GM21737 (cell line): Measurements from ENCODE around the gene GUCY1A1.
"Not testable (repeated sequence)": the region's sequence is repeated elsewhere in the genome, so short reads cannot be mapped to it uniquely, and the experiment has no call there.

Experiments used
- ATAC-seq: cut with Tn5 transposase; IDR thresholded peaks from one replicate; pipeline ENCODE4 v1.9.1; 2021; ENCODE audit warnings: mild to moderate bottlenecking, moderate library complexity; ENCODE audit not compliant: unreplicated experiment

Gene GUCY1A1

DNA sequence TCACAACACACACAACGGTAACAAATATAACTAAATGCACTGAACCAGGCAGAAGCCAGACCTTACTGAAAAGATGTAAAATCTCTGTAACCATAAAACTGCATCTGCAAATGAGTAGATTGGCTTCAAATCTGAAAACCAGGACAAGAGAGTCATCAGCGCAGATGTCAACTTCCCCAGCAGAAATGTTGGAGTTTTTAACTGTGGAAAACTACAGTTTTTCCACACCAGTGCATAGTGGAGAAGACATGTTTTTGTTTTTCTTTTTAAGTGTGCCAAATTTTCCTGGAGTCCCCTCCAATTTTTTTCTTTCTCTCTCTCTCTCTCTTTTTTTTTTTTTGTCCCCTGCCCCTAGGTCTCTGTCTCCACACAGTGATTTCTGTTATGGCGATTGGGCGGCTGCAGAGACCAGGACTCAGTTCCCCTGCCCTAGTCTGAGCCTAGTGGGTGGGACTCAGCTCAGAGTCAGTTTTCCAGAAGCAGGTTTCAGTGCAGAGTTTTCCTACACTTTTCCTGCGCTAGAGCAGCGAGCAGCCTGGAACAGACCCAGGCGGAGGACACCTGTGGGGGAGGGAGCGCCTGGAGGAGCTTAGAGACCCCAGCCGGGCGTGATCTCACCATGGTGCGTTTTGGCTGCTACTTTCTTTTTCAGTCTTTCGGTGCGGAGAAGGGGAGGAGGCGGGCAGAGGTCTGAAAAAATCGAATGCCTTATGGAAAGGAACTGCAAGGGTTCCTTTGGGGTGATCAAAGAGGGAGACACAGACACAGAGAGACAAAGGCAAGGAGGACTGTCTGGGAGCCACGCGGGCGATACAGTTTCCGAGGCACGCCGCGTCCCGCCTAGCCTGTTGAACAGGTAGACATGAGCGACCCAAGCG, at the start of gene GUCY1A1:
Gene GUCY1A1, plus strand, starts transcription at position 505 of the 878 bp plus-strand sequence. CDS start 30,020 bp downstream, outside the sequence.
- peak; percentile 16 for ATAC-seq

DNA sequence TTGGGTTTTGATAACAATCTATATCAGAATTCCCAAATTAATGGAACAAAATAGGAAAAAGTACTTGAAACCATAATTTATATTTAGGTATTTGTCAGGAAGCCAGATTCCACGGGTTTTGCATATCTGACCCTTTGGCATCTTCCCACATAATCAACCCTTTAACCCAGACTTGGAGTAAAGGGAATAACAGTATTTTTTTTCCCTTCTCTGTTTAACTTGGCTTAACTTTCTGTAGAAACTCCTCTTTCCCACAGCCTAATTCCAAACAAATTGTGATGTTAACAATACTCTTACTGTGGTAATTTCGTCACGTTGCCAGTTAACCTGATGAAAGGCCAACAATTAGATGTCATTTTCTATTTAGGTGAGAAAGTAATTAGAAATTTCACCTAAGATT, 49.4 kb upstream of the GUCY1A1 start:
- ATAC-seq, result no peak

DNA sequence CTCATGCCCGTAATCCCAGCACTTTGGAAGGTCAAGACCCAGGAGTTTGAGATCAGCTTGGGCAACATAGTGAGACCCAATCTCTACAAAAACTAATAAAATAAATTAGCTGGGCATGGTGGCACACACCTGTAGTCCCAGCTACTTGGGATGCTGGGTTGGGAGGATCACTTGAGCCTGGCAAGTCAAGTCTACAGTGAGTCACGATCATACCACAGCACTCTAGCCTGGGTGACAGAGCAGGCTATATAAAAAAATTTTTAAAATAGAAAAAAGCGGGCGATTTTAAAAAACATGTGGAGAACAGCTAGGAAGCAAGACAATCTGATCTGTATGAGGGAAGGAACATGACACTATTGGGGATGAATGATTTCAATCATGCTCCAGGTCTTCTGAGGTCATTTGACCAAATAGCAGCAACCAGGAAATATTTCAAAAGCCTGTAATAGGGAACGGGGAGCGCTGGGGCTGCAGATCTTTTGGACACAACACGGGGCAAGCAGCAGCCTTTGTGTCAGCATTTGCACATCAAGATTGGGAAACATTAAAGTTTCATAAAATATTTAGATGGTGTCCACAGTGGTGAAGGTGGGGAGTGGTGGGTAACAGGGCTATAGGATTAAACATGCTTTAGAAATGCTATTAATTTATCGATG, 48.3 kb upstream of the GUCY1A1 start:
- ATAC-seq, result no peak

- ATAC-seq, result no peak
These were observed 46.0 kb upstream of the GUCY1A1 start for GRCh38 chr4:155620637-155621036.

DNA sequence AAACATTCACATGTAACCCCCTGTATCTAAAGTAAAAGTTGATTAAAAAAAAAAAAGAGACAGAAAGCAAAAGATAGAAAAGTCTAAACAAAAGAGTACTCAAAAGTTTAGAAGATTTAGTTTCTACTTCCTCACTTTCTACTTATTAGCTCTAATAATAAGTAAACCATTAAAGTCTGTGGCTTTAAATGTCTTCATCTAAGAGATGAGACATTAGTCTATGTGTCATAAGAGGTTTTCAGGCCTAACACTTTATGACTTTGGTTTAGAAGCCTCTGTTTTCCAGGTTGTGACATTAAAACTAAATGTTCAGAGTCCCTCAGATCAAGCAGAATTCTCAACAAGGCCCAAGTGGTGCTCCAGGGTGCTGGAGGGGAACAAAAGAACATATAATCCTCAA, 42.2 kb upstream of the GUCY1A1 start:
- ATAC-seq, result peak; percentile 99

- ATAC-seq, result no peak
These were observed 40.1 kb upstream of the GUCY1A1 start for GRCh38 chr4:155626561-155626960.

DNA sequence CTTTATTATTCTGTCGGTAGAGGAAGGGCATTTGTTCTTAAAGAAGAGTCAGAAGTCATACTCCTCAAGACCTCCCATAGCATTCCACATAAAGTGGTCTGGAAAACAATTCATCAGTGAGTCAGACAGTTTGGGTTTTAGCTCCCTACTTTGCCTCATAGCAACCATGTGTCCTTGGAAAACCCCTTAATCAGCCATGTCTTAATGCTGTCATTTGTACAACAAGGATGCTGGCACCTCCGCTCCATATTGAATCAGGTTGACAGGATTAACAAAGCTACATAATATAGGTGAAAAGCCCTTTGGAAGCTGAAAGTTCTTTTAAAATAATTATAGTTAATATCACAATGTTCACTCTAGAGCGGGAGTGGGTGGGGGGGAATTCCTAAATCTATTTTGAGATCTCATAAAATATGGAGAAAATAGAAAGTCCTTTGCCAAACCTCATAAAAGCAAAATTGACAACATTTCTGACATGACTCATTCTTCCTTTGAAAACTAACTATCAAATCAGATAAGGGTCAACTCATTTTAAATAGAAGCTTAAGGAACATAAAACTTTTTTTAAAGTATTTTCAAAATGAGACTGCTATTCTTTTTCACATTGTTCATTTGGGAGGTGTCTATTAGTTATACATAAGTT, 37.3 kb upstream of the GUCY1A1 start:
- ATAC-seq, result no peak

DNA sequence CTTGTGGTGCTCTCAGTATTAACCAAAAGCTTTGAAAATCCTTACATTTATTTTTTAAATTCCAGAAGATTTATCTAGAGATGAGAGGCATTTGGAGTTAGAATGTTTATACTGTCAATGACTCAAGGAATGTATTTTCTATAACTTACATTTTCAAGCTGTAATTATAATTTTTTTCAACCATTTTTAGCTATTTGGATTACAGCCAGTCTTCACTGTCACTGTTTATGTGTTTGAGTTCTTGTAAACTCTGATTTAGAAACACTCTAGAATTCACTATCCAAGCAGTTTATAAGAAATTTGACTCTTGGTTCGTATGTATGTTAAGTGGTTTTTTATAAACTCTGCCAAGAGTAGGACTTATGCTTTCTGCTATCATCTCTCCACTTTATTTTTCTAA, 36.7 kb upstream of the GUCY1A1 start:
- no peak for ATAC-seq

GRCh38 chr4:155632310-155632840, 34.3 kb upstream of the GUCY1A1 start:
- ATAC-seq, result no peak

DNA sequence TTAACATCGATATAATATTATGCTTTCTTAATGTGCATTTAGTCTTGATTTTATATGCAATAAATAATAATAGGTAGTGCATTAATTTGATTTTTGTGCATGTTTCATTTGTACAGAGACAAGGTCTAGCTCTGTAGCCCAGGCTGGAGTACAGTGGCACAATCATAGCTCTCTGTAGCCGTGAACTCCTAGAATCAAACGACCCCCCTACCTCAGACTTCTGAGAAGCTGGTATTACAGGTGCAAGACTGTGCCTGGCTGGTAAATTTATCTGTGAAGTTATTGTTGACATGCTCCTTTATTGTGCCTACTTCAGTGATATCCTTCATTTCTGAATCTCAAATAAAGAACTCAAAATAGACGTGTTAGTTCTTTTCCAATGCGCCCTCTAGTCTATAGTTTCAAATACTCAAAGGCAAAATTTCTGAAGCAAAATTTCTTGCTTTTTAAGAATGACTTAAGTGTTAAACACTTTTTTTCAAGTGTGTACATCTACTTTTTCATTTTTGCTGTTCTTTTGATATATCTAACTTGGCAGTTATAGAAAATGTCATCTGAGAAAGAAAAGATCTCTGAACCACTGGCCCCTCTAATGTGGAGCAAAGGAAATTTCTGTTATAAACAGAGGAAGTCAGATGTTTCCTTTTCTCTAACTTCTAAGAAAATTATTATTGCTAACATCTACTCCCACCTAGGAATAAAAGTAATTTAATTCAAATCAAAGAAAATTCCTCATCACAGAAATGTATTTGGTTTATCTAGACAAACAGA, 28.3 kb upstream of the GUCY1A1 start:
- no peak for ATAC-seq

DNA sequence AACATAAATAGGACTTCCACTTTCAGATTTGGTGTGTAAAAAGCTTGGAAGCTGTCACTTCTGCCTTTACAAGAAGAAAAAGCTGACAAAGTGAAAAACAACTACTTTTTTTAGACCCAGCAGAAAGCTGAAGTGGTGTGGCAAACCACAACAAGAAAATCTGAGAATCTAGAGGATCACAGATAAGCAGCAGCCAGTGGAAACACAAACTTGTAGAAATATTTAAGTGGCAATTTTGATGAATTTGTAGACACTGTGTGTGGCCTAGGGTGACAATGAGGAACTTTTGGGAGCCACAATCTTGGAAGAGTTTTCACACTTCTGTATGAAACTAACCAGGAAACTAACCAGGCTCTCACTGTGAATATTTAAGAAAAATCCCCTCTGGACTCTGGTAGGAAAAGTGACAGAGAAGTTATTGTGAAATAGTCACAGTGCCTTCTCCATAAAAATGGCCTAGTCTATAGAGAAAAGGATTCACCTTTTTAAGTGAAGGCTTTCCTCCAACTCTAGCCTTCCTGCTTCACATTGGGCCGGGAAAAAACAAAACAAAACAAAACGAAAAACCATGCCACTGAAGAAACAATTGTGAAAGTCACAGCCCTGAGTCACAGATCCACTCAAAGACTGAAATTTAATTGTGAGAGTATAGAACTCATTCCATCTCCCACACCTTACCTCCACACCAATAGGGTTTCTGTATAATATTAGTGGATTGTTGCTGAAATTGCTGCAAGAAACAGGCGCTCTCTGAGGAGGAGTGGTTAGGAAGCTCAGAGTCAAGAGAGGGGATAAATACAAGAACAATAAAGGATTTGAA, 26.7 kb upstream of the GUCY1A1 start:
- ATAC-seq, result peak; percentile 70

DNA sequence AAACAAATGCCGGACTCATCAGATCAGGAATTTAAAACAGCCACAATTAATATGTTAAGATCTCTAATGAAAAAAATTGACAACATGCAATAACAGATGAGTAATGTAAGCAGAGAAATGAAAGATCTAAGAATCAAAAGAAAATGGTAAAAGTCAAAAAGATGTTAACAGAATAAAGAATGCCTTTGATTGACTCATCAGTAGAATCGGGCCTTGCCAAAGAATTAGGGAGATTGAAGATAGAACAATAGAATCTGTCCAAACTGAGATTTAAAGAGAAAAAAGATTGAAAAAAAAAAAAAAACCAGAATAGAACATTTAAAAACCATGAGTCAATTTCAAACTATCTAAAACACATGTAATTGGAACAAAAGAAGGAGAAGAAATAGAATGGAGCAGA, 25.9 kb upstream of the GUCY1A1 start:
- no peak for ATAC-seq

DNA sequence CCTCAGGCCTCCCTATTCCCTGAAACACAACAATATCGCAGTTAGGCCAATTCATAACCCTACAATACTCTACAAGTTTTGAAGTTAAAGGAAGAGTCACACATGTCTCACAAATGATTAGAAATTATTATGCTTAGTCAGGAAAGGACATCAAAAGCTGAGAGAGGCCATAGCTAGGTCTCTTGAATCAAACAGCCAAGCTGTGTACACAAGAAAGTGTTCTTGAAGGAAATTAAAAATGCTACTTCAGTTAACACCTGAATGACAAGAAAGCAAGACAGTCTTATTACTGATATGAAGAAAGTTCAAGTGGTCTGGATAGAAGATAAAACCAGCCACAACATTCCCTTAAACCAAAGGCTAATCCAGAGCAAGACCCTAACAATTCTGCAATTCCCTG, 23.6 kb upstream of the GUCY1A1 start:
- no peak for ATAC-seq

DNA sequence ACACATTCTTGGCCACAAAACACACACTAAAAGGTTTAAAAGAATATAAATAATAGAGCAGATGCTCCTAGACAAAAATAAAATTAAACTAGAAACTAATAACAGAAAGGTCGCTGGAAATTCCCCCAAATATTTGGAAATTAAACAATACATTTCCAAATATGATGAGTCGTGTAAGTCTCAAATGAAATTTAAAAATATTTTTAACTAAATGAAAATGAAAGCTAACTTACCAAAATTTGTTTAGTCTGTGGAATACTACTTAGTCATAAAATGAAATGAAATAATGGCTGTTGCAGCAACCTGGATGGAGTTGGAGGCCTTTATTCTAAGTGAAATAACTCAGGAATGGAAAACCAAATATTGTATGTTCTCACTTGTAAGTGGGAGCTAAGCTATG, 20.6 kb upstream of the GUCY1A1 start:
- no peak for ATAC-seq

- not testable (repeated sequence) for ATAC-seq
These were observed 15.9 kb upstream of the GUCY1A1 start for GRCh38 chr4:155650785-155651184.

GRCh38 chr4:155653052-155653451, 13.6 kb upstream of the GUCY1A1 start:
- ATAC-seq, result no peak

- no peak for ATAC-seq
These were observed 10.6 kb upstream of the GUCY1A1 start for GRCh38 chr4:155656025-155656424.

DNA sequence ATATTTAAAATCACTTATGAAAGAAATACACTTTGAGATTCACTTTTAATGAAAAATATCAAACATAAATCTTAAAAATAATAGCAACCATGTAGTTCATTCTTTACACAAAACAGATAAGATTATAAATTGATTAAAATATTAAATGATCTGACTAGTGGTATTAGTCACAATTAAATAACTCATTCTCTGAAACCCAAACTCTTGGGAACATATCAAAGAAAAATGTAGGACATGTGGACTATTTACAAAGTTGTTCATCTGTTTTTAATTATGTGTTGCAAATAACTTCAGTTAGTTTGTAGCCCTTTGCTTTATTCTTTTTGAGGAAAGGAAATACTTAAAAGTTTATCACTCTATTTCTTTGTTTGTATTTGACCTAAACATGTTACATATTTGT, 9.5 kb upstream of the GUCY1A1 start:
- ATAC-seq, result no peak

- no peak for ATAC-seq
These were observed 8.5 kb upstream of the GUCY1A1 start for GRCh38 chr4:155657985-155658680.
